ENCODE measurements around the gene RYR1.

RYR1 gene

GRCh38 chr19:38559428-38560401, 126.2 kb downstream of the RYR1 start:
- no peak for DNase-seq (ENCODE audit: low read depth)
- no peak overlapping the region for H3K4me3 ChIP-seq (replicated peaks; ENCODE audit: low read depth, low read length)
- no peak for TF ChIP-seq CTCF (IDR thresholded peaks at IDR 0.05; ENCODE audit: low read length, missing control alignments)

DNA sequence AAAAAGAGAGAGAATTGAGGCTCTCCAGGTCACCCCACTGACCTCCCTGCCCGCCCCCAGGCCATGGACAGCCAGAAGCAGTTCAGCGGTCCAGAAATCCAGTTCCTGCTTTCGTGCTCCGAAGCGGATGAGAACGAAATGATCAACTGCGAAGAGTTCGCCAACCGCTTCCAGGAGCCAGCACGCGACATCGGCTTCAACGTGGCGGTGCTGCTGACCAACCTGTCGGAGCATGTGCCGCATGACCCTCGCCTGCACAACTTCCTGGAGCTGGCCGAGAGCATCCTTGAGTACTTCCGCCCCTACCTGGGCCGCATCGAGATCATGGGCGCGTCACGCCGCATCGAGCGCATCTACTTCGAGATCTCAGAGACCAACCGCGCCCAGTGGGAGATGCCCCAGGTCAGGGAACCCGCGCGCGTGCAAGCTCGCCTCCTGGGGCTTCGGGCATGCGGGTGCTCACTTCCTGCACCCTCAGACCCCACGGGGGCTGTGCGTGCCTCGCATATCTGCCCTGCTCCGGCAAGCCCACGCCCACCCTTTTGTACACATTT, 127.6 kb downstream of the RYR1 start:
- DNase-seq (ENCODE audit: low read depth): no peak
- no peak overlapping the region for H3K4me3 ChIP-seq (replicated peaks; ENCODE audit: low read depth, low read length)
- no peak for TF ChIP-seq CTCF (IDR thresholded peaks at IDR 0.05; ENCODE audit: low read length, missing control alignments)

GRCh38 chr19:38561658-38562057, 128.2 kb downstream of the RYR1 start:
- H3K4me3 ChIP-seq (replicated peaks; ENCODE audit: low read depth, low read length): no peak overlapping the region
- TF ChIP-seq CTCF (IDR thresholded peaks at IDR 0.05; ENCODE audit: low read length, missing control alignments): no peak
- no peak for DNase-seq (ENCODE audit: low read depth)

DNA sequence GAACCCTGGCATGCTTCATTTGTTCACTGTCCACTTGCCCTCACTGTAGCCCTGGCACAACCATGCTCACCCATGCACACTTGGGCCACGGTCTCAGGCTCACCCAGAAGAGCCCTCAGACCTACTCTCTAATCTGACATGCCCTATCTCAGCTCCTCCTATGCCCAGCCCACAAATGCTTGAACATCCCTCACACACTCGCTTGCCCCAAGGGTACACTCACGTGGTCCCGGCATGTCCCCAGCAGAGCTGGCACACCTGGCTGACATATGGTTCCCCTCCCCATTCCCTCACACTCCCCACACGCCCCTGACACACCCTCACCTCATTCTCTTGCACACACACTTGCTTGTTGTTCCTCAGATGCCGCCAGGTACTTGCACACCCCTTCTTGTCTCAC, 128.6 kb downstream of the RYR1 start:
- no peak for TF ChIP-seq CTCF (IDR thresholded peaks at IDR 0.05; ENCODE audit: low read length, missing control alignments)

DNA sequence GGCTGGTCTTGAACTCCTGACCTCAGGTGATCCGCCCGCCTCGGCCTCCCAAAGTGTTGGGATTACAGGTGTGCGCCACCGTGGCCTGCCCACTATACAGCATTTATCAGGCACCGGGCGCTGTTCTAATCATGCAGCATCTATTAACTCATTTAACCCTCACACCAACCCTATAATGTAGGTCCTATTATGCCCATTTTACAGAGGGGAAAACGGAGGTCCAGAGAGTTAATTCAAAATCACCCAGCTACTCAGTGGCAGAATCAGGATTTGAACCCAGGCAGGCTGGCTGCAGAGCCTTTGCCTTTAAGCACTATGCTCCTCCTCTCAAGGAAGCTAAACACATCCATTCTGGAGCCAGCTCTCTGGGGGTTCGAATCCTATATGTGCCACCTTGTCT, 130.0 kb downstream of the RYR1 start:
- H3K4me3 ChIP-seq (replicated peaks; ENCODE audit: low read depth, low read length): no peak overlapping the region
- no peak for DNase-seq (ENCODE audit: low read depth)
- TF ChIP-seq CTCF (IDR thresholded peaks at IDR 0.05; ENCODE audit: low read length, missing control alignments): no peak

More for the DNA sequence above, 128.6 kb downstream of the RYR1 start:
- DNase-seq (ENCODE audit: low read depth): no peak
- H3K4me3 ChIP-seq (replicated peaks; ENCODE audit: low read depth, low read length): no peak overlapping the region

DNA sequence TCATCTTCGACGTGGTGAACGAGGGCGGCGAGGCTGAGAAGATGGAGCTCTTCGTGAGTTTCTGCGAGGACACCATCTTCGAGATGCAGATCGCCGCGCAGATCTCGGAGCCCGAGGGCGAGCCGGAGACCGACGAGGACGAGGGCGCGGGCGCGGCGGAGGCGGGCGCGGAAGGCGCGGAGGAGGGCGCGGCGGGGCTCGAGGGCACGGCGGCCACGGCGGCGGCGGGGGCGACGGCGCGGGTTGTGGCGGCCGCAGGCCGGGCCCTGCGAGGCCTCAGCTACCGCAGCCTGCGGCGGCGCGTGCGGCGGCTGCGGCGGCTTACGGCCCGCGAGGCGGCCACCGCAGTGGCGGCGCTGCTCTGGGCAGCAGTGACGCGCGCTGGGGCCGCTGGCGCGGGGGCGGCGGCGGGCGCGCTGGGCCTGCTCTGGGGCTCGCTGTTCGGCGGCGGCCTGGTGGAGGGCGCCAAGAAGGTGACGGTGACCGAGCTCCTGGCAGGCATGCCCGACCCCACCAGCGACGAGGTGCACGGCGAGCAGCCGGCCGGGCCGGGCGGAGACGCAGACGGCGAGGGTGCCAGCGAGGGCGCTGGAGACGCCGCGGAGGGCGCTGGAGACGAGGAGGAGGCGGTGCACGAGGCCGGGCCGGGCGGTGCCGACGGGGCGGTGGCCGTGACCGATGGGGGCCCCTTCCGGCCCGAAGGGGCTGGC, 131.6 kb downstream of the RYR1 start:
- no peak for TF ChIP-seq CTCF (IDR thresholded peaks at IDR 0.05; ENCODE audit: low read length, missing control alignments)
- H3K4me3 ChIP-seq (replicated peaks; ENCODE audit: low read depth, low read length): no peak overlapping the region
- no peak for DNase-seq (ENCODE audit: low read depth)
